Type B pancreatic cell (in vitro differentiated cells): Measurements from ENCODE around the gene ZCCHC24. TPM values are rescaled to one million over a fixed set of nuclear protein-coding genes. Genes with fewer than 3 reads are reported as not detected.
A peak's percentile ranks its signal among the peaks of the same experiment; 100 is the strongest.

Experiments
- DNase-seq: peaks from one replicate; pipeline ENCODE4 v3.0.0; 2021; ENCODE audit warnings: mixed read lengths; ENCODE audit not compliant: unreplicated experiment; ENCODE audit errors: extremely low spot score
- H3K27ac Mint-ChIP-seq: 2 replicates; pipeline ENCODE4 v1.8.0; 2021; ENCODE audit warnings: mild to moderate bottlenecking, mixed read lengths
- H3K27me3 Mint-ChIP-seq: 2 replicates; pipeline ENCODE4 v1.8.0; 2021; ENCODE audit warnings: mixed read lengths
- H3K36me3 Mint-ChIP-seq: 2 replicates; pipeline ENCODE4 v1.8.0; 2021; ENCODE audit warnings: mixed read lengths
- H3K4me1 Mint-ChIP-seq: one replicate; pipeline ENCODE4 v1.8.0; 2021; ENCODE audit warnings: mixed read lengths; ENCODE audit not compliant: unreplicated experiment
- H3K4me3 Mint-ChIP-seq: 2 replicates; pipeline ENCODE4 v1.8.0; 2021; ENCODE audit warnings: mild to moderate bottlenecking, mixed read lengths
- H3K9me3 Mint-ChIP-seq: 2 replicates; pipeline ENCODE4 v1.8.0; 2021; ENCODE audit warnings: mixed read lengths
- CTCF ChIP-seq: fragments of 200-600 bp; sonication (generic); conservative IDR thresholded peaks from 2 replicates; pipeline ENCODE4 v1.5.0; 2021; ENCODE audit warnings: antibody characterized with exemption, mild to moderate bottlenecking
- total RNA-seq: library from RNA; stranded (reverse); gene quantifications from 2 replicates; pipeline ENCODE4 v1.2.1, GENCODE V29; 2021; ENCODE audit warnings: low replicate concordance

ZCCHC24 gene
- total RNA-seq, 1 donor from 2014 or later, result 29.1 TPM

- peaks cover 14% of the 10 kb centered on the region for H3K27me3 Mint-ChIP-seq
- TF ChIP-seq CTCF, result no peak
- no peaks in the 10 kb centered on the region for H3K9me3 Mint-ChIP-seq
- peaks cover 3% of the 10 kb centered on the region for H3K36me3 Mint-ChIP-seq
- H3K27ac Mint-ChIP-seq, result no peak overlapping the region
- no peak overlapping the region for H3K4me3 Mint-ChIP-seq
- H3K4me1 Mint-ChIP-seq, result peaks cover 40% of the 10 kb centered on the region
- no peak for DNase-seq
Observed at GRCh38 chr10:79441433-79441832, 4.0 kb downstream of the ZCCHC24 start.

- Mint-ChIP-seq H3K4me1 (peaks cover 49% of the 10 kb centered on the region), H3K36me3 (peaks cover 3% of the 10 kb centered on the region)
Observed at GRCh38 chr10:79440281-79440680, 5.1 kb downstream of the ZCCHC24 start.

DNA sequence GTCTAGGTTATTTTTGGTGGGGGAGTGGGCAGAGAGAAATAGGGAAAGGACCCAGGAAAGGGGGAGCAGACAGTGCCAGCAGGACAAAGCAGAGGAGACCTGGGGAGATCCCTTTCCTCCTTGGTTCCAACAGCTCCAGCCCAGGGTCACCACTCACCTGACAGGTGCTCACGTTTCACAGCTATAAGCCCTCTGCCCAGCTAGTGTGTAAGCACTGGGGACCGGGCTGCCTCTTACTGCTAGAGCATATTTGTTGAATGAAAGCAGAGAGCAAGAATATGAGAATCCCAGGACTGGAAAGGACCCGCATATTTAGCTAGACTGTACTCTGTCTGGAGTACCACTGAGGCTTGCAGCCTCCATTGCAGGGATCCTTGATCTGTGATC, 6.7 kb downstream of the ZCCHC24 start:
- Mint-ChIP-seq H3K9me3 (no peaks in the 10 kb centered on the region), H3K4me1 (peaks cover 53% of the 10 kb centered on the region), H3K27ac (peak overlapping the region; percentile 48), H3K27me3 (peaks cover 4% of the 10 kb centered on the region), H3K4me3 (no peak overlapping the region), H3K36me3 (no peaks in the 10 kb centered on the region)
- TF ChIP-seq CTCF, result no peak
- DNase-seq, result no peak

More at GRCh38 chr10:79440281-79440680, 5.1 kb downstream of the ZCCHC24 start:
- Mint-ChIP-seq H3K27ac (no peak overlapping the region), H3K27me3 (peaks cover 9% of the 10 kb centered on the region), H3K4me3 (no peak overlapping the region), H3K9me3 (no peaks in the 10 kb centered on the region)
- DNase-seq, result no peak
- TF ChIP-seq CTCF, result no peak

GRCh38 chr10:79438021-79438698, 7.3 kb downstream of the ZCCHC24 start:
- no peak for DNase-seq
- no peaks in the 10 kb centered on the region for H3K36me3 Mint-ChIP-seq
- H3K27ac Mint-ChIP-seq, result peak overlapping the region; percentile 48
- no peaks in the 10 kb centered on the region for H3K27me3 Mint-ChIP-seq
- H3K4me1 Mint-ChIP-seq, result peaks cover 48% of the 10 kb centered on the region
- no peaks in the 10 kb centered on the region for H3K9me3 Mint-ChIP-seq
- TF ChIP-seq CTCF, result no peak
- H3K4me3 Mint-ChIP-seq, result no peak overlapping the region

DNA sequence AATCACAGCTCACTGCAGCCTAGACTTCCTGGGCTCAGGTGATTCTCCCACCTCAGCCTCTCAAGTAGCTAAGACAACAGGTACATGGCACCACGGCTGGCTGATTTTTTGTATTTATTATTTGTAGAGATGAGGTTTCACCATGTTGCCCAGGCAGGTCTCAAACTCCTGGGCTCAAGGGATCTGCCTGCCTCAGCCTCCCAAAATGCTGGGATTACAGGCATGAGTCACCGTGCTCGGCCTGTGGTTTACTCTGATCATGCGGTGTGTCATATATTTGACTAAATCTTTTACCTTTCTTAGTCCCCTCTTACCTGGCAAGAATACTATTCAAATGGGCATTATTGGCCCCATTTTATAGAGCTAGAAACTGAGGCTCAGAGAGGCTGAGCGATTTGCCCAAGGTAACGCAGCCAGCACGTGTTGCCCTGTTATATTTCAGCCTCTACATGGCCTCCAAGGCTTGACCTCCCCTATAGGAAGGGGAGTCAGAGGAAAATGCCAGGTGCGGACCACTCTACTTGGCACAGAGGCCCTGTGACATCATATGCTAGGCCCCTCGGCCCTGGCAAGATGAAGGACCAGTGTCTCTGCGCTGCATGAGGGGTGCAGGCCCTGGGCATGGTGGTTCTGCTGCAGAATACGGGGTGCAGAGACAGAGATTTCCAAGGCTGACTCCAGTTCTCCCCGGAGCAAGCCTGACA, 8.2 kb downstream of the ZCCHC24 start:
- no peak for TF ChIP-seq CTCF
- no peak overlapping the region for H3K27ac Mint-ChIP-seq
- H3K4me3 Mint-ChIP-seq, result no peak overlapping the region
- H3K36me3 Mint-ChIP-seq, result no peaks in the 10 kb centered on the region
- no peaks in the 10 kb centered on the region for H3K9me3 Mint-ChIP-seq
- H3K27me3 Mint-ChIP-seq, result no peaks in the 10 kb centered on the region
- H3K4me1 Mint-ChIP-seq, result peaks cover 42% of the 10 kb centered on the region
- DNase-seq, result no peak
